Upper lobe of right lung (tissue), 1 donor: ENCODE measurements around the gene KLF12. TPM values are rescaled to one million over a fixed set of nuclear protein-coding genes. Genes with fewer than 3 reads are reported as not detected.

Experiments used
- ATAC-seq: fragments of 200-7000 bp; cut with Tn5 transposase; one replicate; pipeline ENCODE4 v1.9.1; 2020; ENCODE audit warnings: mild to moderate bottlenecking, moderate library complexity
- DNase-seq: peaks from one replicate; pipeline ENCODE4 v3.0.0-alpha.2; 2020
- H3K27ac ChIP-seq: fragments of 200-600 bp; one replicate; pipeline ENCODE4 v1.8.0; 2022
- H3K27me3 ChIP-seq: fragments of 200-600 bp; one replicate; pipeline ENCODE4 v1.8.0; 2022; ENCODE audit warnings: mild to moderate bottlenecking
- H3K36me3 ChIP-seq: fragments of 200-600 bp; one replicate; pipeline ENCODE4 v1.8.0; 2022
- H3K4me1 ChIP-seq: fragments of 200-600 bp; one replicate; pipeline ENCODE4 v1.8.0; 2022
- H3K4me3 ChIP-seq: fragments of 200-600 bp; one replicate; pipeline ENCODE4 v1.8.0; 2022; ENCODE audit warnings: mild to moderate bottlenecking
- H3K9me3 ChIP-seq: fragments of 200-600 bp; one replicate; pipeline ENCODE4 v1.8.0; 2022
- CTCF ChIP-seq: fragments of 200-600 bp; IDR thresholded peaks from one replicate; pipeline ENCODE4 v1.8.0; 2022; ENCODE audit warnings: antibody characterized with exemption
- intact Hi-C: fragments of 100-400 bp; cut with DNase I; formaldehyde crosslinking; loops from one replicate; pipeline ENCODE4 v1.11.0; 2022
- long read RNA-seq: library from polyadenylated mRNA; unstranded; transcript quantifications from one replicate; pipeline ENCODE4 v2.0.0, GENCODE V29; 2021
- total RNA-seq: library from RNA; stranded (reverse); fragmentation: NEBNext Ultra II Directional; extraction: Animal tissue kit (Norgen Biotek cat#: 25700); gene quantifications from one replicate; pipeline ENCODE4 v1.2.1, GENCODE V29; 2021
- donor health status: DM: no; HTN: yes; CAD: no; lungs with severe emphysema.

Gene KLF12
- 10.2 TPM for total RNA-seq
- long read RNA-seq, partial matches to known transcripts, result 0 of 4 reads
- long read RNA-seq, other reads (novel, unspliced or antisense), result 4 of 4 reads

GRCh38 chr13:74134221-74134776 is at the start of gene KLF12:
Gene KLF12, minus strand, starts transcription at chr13:74134404.
- H3K36me3 ChIP-seq, result no peaks in the 10 kb centered on the region
- peak within 1 kb of the TSS; percentile 79 for H3K4me3 ChIP-seq
- no peaks in the 10 kb centered on the region for H3K27me3 ChIP-seq
- intact Hi-C loops, result no loop called here
- H3K4me1 ChIP-seq, result peaks cover 11% of the 10 kb centered on the region
- ATAC-seq, result peak; percentile 86
- H3K9me3 ChIP-seq, result no peaks in the 10 kb centered on the region
- DNase-seq, result peak; percentile 89
- TF ChIP-seq CTCF, result no peak
- peak within 1 kb of the TSS; percentile 83 for H3K27ac ChIP-seq

GRCh38 chr13:74182491-74182890 is 48.3 kb upstream of the KLF12 start:
- no peaks in the 10 kb centered on the region for H3K9me3 ChIP-seq
- H3K4me3 ChIP-seq, result no peak overlapping the region
- no peaks in the 10 kb centered on the region for H3K4me1 ChIP-seq
- intact Hi-C loops, result no loop called here
- no peak for TF ChIP-seq CTCF
- peaks cover 5% of the 10 kb centered on the region for H3K27me3 ChIP-seq
- no peak overlapping the region for H3K27ac ChIP-seq
- ATAC-seq (no peak), DNase-seq (no peak)
- H3K36me3 ChIP-seq, result no peaks in the 10 kb centered on the region

- no peak for TF ChIP-seq CTCF
- Histone ChIP-seq H3K9me3 (no peaks in the 10 kb centered on the region), H3K4me3 (no peak overlapping the region), H3K27me3 (no peaks in the 10 kb centered on the region), H3K36me3 (no peaks in the 10 kb centered on the region), H3K4me1 (no peaks in the 10 kb centered on the region), H3K27ac (no peak overlapping the region)
- ATAC-seq, result no peak
- DNase-seq, result no peak
- intact Hi-C loops, result no loop called here
Measured at GRCh38 chr13:74174810-74175209, 40.6 kb upstream of the KLF12 start.

- ATAC-seq, result no peak
- H3K27me3 ChIP-seq, result no peaks in the 10 kb centered on the region
- DNase-seq, result no peak
- no peaks in the 10 kb centered on the region for H3K9me3 ChIP-seq
- no peak overlapping the region for H3K4me3 ChIP-seq
- no peak for TF ChIP-seq CTCF
- no peaks in the 10 kb centered on the region for H3K36me3 ChIP-seq
- no peak overlapping the region for H3K27ac ChIP-seq
- H3K4me1 ChIP-seq, result no peaks in the 10 kb centered on the region
- intact Hi-C loops, result no loop called here
Measured at GRCh38 chr13:74173822-74174221, 39.6 kb upstream of the KLF12 start.

- intact Hi-C loops, result no loop called here
- H3K27me3 ChIP-seq, result no peaks in the 10 kb centered on the region
- H3K4me3 ChIP-seq, result no peak overlapping the region
- DNase-seq (no peak), ATAC-seq (no peak)
- no peak for TF ChIP-seq CTCF
- H3K9me3 ChIP-seq, result no peaks in the 10 kb centered on the region
- H3K27ac ChIP-seq, result no peak overlapping the region
- no peaks in the 10 kb centered on the region for H3K36me3 ChIP-seq
- H3K4me1 ChIP-seq, result no peaks in the 10 kb centered on the region
Measured at GRCh38 chr13:74171641-74172040, 37.4 kb upstream of the KLF12 start.

GRCh38 chr13:74169676-74170075 is 35.5 kb upstream of the KLF12 start:
- H3K9me3 ChIP-seq, result no peaks in the 10 kb centered on the region
- no peaks in the 10 kb centered on the region for H3K27me3 ChIP-seq
- DNase-seq (no peak), ATAC-seq (no peak)
- no peak overlapping the region for H3K27ac ChIP-seq
- intact Hi-C loops, result no loop called here
- H3K4me1 ChIP-seq, result no peaks in the 10 kb centered on the region
- TF ChIP-seq CTCF, result no peak
- no peak overlapping the region for H3K4me3 ChIP-seq
- H3K36me3 ChIP-seq, result no peaks in the 10 kb centered on the region
